Ectodermal cell (in vitro differentiated cells): ENCODE measurements around the gene HSD17B4.
"Not testable (repeated sequence)": the region's sequence is repeated elsewhere in the genome, so short reads cannot be mapped to it uniquely, and the experiment has no call there.

ENCODE experiments used
- H3K27ac ChIP-seq: 2 replicates; pipeline ENCODE4 v1.7.0; 2013; ENCODE audit warnings: mild to moderate bottlenecking, low read depth, low read length; ENCODE audit not compliant: insufficient read depth, poor library complexity, severe bottlenecking
- H3K27me3 ChIP-seq: 2 replicates; pipeline ENCODE4 v1.7.0; 2013; ENCODE audit warnings: mild to moderate bottlenecking, low read length; ENCODE audit not compliant: insufficient read depth, control insufficient read depth, poor library complexity, severe bottlenecking
- H3K36me3 ChIP-seq: one replicate; pipeline ENCODE4 v1.7.0; 2013; ENCODE audit warnings: low read length; ENCODE audit not compliant: control insufficient read depth, insufficient read depth
- H3K4me1 ChIP-seq: one replicate; pipeline ENCODE4 v1.7.0; 2013; ENCODE audit warnings: low read length; ENCODE audit not compliant: control insufficient read depth, insufficient read depth
- H3K4me3 ChIP-seq: 2 replicates; pipeline ENCODE4 v1.7.0; 2013; ENCODE audit warnings: low read depth, low read length, control low read depth; ENCODE audit not compliant: insufficient read depth
- H3K9me3 ChIP-seq: 2 replicates; pipeline ENCODE4 v1.7.0; 2013; ENCODE audit warnings: mild to moderate bottlenecking, low read length, moderate library complexity; ENCODE audit not compliant: control insufficient read depth
- WGBS, 2 experiments: methylation state at CpG; one replicate each; pipeline ENCODE4 v1.1.7; 2013; ENCODE audit warnings: missing lambda C conversion rate in 2 of 2; 5-methylcytosine and 5-hydroxymethylcytosine counted together

The HSD17B4 gene

DNA sequence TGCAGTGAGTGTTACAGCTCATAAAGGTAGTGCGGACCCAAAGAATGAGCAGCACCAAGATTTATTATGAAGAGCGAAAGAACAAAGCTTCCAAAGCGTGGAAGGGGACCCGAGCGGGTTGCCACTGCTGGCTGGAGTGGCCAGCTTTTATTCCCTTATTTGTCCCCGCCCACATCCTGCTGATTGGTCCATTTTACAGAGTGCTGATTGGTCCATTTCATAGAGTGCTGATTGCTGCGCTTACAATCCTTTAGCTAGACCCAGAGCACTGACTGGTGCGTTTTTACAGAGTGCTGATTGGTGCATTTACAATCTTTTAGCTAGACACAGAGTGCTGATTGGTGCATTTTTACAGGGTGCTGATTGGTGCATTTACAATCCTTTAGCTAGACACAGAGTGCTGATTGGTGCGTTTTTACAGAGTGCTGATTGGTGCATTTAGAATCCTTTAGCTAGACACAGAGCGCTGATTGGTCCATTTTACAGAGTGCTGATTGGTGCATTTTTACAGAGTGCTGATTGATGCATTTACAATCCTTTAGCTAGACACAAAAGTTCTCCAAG is 19.5 kb upstream of the HSD17B4 start:
- H3K9me3 ChIP-seq, H3K27ac ChIP-seq, H3K36me3 ChIP-seq, H3K4me3 ChIP-seq, H3K27me3 ChIP-seq, H3K4me1 ChIP-seq: not testable (repeated sequence)
- 94 to 95% methylated on average over 10 of the region's 10 CpGs for WGBS, 2 experiments

DNA sequence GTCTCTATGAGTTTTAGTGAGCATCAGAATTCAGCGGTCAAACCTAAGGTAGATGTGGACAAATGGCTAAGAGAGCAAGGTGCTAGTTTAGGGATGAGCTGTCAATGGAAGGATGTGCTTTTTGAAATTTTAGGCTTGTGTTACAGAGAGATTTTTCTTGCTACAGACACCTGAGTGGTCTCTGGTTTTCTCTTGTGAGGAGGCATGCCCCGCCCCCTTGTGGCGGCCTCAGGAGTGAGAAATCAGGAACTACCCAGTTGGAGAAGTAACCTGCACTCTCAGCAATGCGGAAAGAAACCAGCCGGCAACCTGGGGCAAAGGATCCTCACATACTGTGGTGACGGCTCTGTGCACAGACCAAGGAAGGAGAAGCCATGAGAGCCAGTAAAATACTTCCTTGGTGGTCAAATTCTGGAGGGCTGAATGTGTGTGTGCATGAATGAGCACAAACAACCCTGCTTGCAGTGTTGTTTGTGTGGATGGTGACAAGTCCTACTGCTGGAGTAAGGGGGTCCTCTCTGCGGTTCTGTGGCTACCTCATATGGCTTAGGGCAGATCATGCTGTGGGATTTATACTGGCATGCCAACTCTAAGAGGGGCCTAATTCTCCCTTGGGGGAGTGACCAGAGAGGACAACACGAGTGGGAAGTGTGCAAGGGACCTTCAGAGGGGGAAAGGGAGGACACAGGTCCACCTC is 16.7 kb upstream of the HSD17B4 start:
- H3K4me3 ChIP-seq = no peak overlapping the region
- WGBS, 2 experiments = 68 to 69% methylated on average over 8 of the region's 8 CpGs

DNA sequence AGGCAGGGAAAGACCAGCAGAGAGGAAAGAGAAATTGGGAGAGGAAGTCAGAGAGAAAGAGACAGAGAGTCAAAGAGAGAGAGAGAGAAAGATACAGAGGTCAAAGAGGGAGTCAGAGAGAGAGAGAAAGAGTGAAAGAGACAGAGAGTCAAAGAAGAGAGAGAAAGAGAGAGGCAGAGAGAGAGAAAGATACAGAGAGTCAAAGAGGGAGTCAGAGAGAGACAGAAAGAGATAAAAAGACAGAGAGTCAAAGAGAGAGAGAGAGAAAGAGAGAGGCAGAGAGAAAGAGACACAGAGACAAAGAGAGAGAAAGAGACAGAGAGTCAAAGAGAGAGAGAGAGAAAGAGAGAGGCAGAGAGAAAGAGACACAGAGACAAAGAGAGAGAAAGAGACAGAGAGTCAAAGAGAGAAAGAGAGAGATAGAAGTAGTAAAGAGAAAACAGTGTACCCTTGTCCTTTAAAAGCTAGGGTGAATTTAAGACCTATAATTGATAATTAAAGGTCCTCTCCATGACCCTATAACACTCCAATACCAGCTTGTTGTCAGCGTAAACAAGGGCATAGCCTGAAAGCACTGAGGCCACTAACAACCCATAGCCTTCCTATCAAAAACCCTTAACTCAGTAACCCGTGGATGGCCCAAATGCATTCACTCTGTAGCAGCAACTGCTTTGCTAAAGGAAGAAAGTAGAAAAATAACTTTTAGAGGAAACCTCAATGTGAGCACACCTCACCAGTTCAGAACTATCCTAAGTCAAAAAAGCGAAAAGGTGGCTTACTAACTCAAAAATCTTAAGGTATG is 14.3 kb upstream of the HSD17B4 start:
- H3K36me3 ChIP-seq, H3K27me3 ChIP-seq, H3K4me3 ChIP-seq, H3K4me1 ChIP-seq, H3K9me3 ChIP-seq, H3K27ac ChIP-seq: not testable (repeated sequence)
- WGBS, 2 experiments = 81 to 94% methylated on average over 2 of the region's 3 CpGs

More for the DNA sequence above, 16.7 kb upstream of the HSD17B4 start:
- H3K27ac ChIP-seq = no peak overlapping the region
- no peaks in the 10 kb centered on the region for H3K4me1 ChIP-seq
- no peaks in the 10 kb centered on the region for H3K9me3 ChIP-seq
- H3K36me3 ChIP-seq = no peaks in the 10 kb centered on the region
- H3K27me3 ChIP-seq = no peaks in the 10 kb centered on the region

- not testable (repeated sequence) for H3K4me3 ChIP-seq, H3K4me1 ChIP-seq, H3K27me3 ChIP-seq, H3K36me3 ChIP-seq, H3K9me3 ChIP-seq, H3K27ac ChIP-seq
- WGBS, 2 experiments = 83 to 88% methylated on average over 1 of the region's 1 CpG
Measured at GRCh38 chr5:119438587-119438917, 13.7 kb upstream of the HSD17B4 start.

DNA sequence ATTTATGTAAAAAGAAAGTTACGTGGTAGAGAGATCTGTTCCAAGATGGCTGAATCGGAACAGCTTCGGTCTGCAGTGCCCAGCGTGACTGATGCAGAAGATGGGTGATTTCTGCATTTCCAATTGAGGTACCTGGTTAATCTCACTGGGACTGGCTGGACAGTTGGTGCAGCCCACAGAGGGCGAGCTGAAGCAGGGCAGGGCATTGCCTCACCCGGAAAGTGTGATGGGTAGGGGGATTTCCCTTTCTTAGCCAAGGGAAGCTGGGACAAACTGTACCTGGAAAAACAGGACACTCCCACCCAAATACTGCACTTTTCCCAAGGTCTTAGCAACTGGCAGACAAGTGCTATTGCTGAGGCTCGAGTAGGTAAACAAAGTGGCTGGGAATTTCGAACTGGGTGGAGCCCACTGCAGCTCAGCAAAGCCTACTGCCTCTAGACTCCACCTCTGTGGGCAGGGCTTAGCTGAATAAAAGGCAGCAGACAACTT is 13.1 kb upstream of the HSD17B4 start:
- H3K27me3 ChIP-seq = no peaks in the 10 kb centered on the region
- no peak overlapping the region for H3K27ac ChIP-seq
- WGBS, 2 experiments = 95 to 96% methylated on average over 8 of the region's 8 CpGs
- H3K36me3 ChIP-seq = no peaks in the 10 kb centered on the region
- no peaks in the 10 kb centered on the region for H3K9me3 ChIP-seq
- H3K4me1 ChIP-seq = no peaks in the 10 kb centered on the region
- no peak overlapping the region for H3K4me3 ChIP-seq

DNA sequence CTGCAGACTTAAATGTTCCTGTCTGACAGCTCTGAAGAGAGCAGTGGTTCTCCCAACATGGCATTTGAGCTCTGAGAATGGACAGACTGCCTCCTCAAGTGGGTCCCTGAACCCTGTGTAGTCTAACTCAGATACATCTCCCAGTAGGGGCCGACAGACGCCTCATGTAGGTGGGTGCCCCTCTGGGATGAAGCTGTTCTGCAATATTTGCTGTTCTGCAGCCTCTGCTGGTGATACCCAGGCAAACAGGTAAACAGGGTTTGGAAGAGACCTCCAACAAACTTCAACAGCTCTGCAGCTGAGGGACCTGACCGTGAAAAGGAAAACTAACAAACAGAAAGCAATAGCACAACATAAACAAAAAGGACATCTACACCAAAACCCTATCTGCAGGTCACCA is 12.7 kb upstream of the HSD17B4 start:
- H3K27ac ChIP-seq, H3K4me1 ChIP-seq, H3K27me3 ChIP-seq, H3K9me3 ChIP-seq, H3K36me3 ChIP-seq, H3K4me3 ChIP-seq: not testable (repeated sequence)
- 88 to 92% methylated on average over 3 of the region's 3 CpGs for WGBS, 2 experiments

- not testable (repeated sequence) for H3K9me3 ChIP-seq, H3K27ac ChIP-seq, H3K27me3 ChIP-seq, H3K36me3 ChIP-seq, H3K4me1 ChIP-seq, H3K4me3 ChIP-seq
- 92 to 97% methylated on average over 3 to 4 of the region's 4 CpGs for WGBS, 2 experiments
Measured at GRCh38 chr5:119444643-119445042, 7.7 kb upstream of the HSD17B4 start.

DNA sequence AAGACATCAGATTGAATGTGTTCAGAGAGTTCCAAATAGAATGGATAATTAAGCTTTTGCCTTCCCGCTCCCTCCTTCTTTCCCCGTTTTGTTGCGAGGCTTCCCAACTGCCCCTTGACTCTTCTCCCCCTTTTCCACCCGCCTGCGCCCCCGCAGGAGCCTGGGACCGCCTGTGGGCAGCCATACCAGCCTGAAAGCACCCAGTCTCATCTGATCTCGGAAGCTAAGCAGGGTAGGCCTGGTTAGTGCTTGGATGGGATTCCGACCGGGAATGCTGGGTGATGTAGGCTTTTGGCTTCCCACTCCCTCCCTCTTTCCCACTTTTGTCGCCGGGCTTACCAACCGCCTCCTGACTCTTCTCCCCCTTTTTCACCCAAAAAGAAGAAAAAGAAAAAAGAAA is 6.8 kb upstream of the HSD17B4 start:
- Histone ChIP-seq H3K36me3 (no peaks in the 10 kb centered on the region), H3K27me3 (no peaks in the 10 kb centered on the region), H3K4me1 (no peaks in the 10 kb centered on the region), H3K4me3 (no peak overlapping the region), H3K9me3 (no peaks in the 10 kb centered on the region), H3K27ac (no peak overlapping the region)
- 73 to 78% methylated on average over 10 of the region's 13 CpGs for WGBS, 2 experiments

GRCh38 chr5:119449882-119450281 is 2.4 kb upstream of the HSD17B4 start:
- no peak overlapping the region for H3K27ac ChIP-seq
- H3K9me3 ChIP-seq = peaks cover 3% of the 10 kb centered on the region
- no peaks in the 10 kb centered on the region for H3K27me3 ChIP-seq
- H3K4me3 ChIP-seq = no peak overlapping the region
- H3K4me1 ChIP-seq = peaks cover 4% of the 10 kb centered on the region
- H3K36me3 ChIP-seq = no peaks in the 10 kb centered on the region
- 88 to 97% methylated on average over 3 of the region's 3 CpGs for WGBS, 2 experiments

- H3K27ac ChIP-seq, H3K4me1 ChIP-seq, H3K4me3 ChIP-seq, H3K9me3 ChIP-seq, H3K27me3 ChIP-seq, H3K36me3 ChIP-seq: not testable (repeated sequence)
- WGBS, 2 experiments = 93 to 95% methylated on average over 4 of the region's 4 CpGs
Measured at GRCh38 chr5:119450627-119451026, 1.7 kb upstream of the HSD17B4 start.
